GM12865 (cell line): Measurements from ENCODE around the gene BMPER.

Experiments
- DNase-seq: peaks from one replicate; pipeline ENCODE4 v3.0.0; 2010; ENCODE audit warnings: low read depth
- H3K4me3 ChIP-seq: 2 replicates; pipeline ENCODE4 v1.5.1; 2011; ENCODE audit warnings: mild to moderate bottlenecking, low read depth, low read length, control low read depth
- CTCF ChIP-seq: IDR thresholded peaks from 2 replicates; pipeline ENCODE4 v1.5.1; 2011; ENCODE audit warnings: low read length, control low read depth, low read depth, inconsistent platforms; ENCODE audit not compliant: insufficient read depth; ENCODE audit errors: missing control alignments

Gene BMPER

GRCh38 chr7:33973231-33974015 lies 68.1 kb downstream of the BMPER start:
- no peak for DNase-seq
- no peak for TF ChIP-seq CTCF
- no peak overlapping the region for H3K4me3 ChIP-seq

GRCh38 chr7:33979300-33979806 lies 74.0 kb downstream of the BMPER start:
- no peak overlapping the region for H3K4me3 ChIP-seq
- TF ChIP-seq CTCF = no peak

GRCh38 chr7:33979807-33980355 lies 74.5 kb downstream of the BMPER start:
- no peak for TF ChIP-seq CTCF
- H3K4me3 ChIP-seq = no peak overlapping the region
- DNase-seq = no peak

More at GRCh38 chr7:33979300-33979806, 74.0 kb downstream of the BMPER start:
- no peak for DNase-seq

- DNase-seq = no peak
- no peak overlapping the region for H3K4me3 ChIP-seq
- no peak for TF ChIP-seq CTCF
These were observed 75.9 kb downstream of the BMPER start for GRCh38 chr7:33981226-33981625.

- DNase-seq = no peak
- TF ChIP-seq CTCF = no peak
- no peak overlapping the region for H3K4me3 ChIP-seq
These were observed 76.5 kb downstream of the BMPER start for GRCh38 chr7:33981671-33982424.

GRCh38 chr7:33982425-33982786 lies 77.1 kb downstream of the BMPER start:
- no peak overlapping the region for H3K4me3 ChIP-seq
- no peak for DNase-seq
- TF ChIP-seq CTCF = no peak
